GM08714 (cell line): Measurements from ENCODE around the gene DHRS1.

ENCODE experiments used
- H3K4me3 ChIP-seq: fragments of 200-500 bp; sonication (Bioruptor generic); 2 replicates; pipeline ENCODE4 v1.5.1; 2014; ENCODE audit warnings: mild to moderate bottlenecking, low read length, inconsistent platforms
- ZNF274 ChIP-seq: IDR thresholded peaks from 2 replicates; pipeline ENCODE4 v1.6.1; 2012; ENCODE audit warnings: mild to moderate bottlenecking, low read depth, low read length

DHRS1 gene

DNA sequence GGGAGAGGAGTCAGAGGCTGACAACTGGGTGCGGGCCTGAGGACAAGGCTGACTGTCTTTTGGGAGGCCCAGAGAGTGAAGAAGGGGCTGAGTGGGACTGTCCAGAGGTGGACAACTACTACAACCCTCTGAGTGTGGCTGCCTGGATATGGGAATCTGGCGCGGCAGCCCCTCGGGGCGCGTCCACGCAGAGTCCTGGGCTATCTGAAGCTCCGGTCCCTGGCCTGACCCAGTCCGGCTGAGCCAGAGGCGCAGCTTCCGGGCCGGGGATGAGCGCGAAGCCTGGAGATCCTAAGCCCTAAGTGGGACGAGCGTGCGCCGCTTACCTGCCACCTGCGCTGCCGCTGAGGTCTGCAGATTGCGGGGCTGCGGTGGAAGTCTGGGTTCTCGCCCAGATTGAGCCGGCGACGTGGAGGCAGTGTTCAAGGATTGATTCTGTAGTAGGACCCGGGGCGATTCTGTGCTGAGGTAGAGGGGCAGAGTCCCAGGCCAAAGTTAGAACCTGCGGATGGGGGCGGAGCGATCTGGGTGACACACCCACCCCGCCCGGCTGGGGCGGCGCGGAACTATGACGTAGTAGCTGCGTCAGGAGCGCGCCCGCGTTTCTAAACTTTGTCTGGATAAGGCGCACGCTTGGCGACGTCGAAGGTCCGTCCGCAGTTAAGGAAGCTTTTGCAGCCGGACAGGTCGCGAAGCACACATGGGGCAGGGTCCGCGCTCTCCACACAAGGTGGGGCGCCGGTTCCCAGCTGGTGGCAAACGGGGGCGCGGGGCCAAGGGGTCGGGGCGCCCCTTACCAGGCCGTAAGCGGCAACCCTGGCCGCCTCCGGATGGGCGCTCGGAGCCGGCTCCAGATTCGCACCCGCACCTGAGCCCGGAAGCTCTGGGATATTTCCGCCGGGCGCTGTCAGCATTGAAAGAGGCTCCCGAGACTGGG lies at the start of gene DHRS1, which contains the start of gene NOP9:
TSS of gene DHRS1 (minus strand) at position 526 of the 937 bp plus-strand sequence. CDS start 674 bp downstream, outside the sequence.
TSS of gene NOP9 (plus strand) at position 596 of the 937 bp plus-strand sequence. CDS start at position 701, 105 bp downstream.
- TF ChIP-seq ZNF274: no peak
- H3K4me3 ChIP-seq: peak within 1 kb of the TSS; percentile 96

DNA sequence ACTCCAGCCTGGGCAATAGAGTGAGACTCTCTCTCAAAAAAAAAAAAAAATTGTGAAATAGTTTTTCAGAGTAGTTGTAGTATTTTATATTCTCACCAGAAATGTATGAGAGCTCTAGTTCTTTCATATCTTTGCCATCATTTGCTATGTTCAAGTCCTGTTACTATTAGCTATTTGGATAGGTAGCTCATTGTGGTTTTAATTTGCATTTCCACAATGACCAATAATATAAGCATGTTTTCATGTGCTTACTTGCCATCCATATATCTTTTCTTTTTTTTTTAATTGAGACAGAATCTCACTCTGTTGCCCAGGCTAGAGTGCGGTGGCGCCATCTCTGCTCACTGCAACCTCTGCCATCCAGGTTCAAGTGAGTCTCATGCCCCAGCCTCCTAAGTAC lies 48.6 kb upstream of the DHRS1 start:
- TF ChIP-seq ZNF274: no peak
- no peak overlapping the region for H3K4me3 ChIP-seq

DNA sequence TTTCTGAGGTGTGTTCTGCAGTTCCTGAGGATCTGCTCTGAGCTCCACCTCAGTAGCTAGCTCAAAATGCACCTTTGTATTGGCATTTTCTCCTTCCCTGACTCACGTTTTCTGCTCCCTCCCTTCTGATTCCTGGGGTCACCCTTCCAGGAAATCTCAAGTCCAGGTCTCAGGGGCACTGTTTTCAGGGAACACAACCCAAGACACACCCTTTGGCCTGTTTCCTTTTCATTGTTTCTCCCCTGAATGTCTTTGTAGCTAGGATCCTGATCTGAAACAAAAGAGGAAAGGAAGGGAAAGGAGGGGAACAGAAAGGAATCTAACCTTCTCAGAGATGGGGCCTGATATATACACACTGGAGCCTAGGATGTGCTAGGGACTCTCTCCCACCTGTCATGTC lies 47.6 kb upstream of the DHRS1 start:
- H3K4me3 ChIP-seq: no peak overlapping the region
- TF ChIP-seq ZNF274: no peak

DNA sequence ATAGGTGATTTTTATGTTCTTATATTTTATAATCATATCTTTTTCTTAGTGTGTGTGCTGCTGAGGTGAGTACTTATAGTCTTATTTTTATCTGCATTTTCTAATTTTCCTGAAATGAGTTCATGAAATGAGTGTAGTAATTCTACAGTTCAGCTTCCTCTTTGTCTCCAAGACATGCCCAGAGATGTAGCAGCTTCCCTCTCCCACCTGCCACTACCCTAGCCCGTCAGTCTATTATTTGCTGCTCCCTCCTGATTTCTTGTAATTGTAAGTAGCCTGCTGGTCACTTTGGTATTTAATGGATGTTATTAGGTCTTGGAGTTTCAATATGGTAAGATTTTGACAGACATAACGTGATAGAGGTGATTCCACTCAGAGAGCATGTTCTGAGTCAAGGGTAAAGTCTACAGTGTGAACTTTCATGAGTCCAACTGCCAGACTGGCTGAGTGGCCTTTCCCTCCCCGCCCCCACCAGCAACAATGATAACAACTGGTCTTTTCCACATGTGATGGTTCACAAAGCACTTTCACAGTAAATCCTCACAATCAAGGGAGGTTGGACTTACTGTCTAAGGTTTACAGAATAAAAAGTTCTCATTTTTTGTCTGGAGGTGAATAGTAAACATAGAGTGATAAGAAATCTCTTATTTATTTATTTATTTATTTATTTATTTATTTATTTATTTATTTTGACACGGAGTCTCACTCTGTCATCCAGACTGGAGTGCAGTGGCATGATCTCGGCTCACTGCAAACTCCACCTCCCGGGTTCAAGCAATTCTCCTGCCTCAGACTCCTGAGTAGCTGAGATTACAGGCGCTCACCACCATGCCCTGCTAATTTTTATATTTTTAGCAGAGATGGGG lies 44.4 kb upstream of the DHRS1 start:
- no peak overlapping the region for H3K4me3 ChIP-seq
- TF ChIP-seq ZNF274: no peak

DNA sequence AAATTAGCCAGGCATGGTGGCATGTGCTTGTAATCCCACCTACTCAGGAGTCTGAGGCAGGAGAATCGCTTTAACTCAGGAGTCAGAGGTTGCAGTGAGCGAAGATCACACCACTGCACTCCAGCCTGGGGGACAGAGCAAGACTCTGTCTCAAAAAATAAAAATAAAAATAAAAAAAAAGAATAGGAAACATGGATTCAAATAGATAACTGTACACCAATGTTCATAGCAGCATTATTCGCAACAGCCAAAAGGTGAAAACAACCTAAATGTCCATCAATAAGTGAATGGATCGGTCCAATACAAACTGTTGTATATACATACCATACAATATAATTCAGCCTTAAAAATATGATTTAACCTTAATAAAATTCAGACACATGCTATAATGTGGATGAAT lies 43.3 kb upstream of the DHRS1 start:
- no peak for TF ChIP-seq ZNF274
- no peak overlapping the region for H3K4me3 ChIP-seq

DNA sequence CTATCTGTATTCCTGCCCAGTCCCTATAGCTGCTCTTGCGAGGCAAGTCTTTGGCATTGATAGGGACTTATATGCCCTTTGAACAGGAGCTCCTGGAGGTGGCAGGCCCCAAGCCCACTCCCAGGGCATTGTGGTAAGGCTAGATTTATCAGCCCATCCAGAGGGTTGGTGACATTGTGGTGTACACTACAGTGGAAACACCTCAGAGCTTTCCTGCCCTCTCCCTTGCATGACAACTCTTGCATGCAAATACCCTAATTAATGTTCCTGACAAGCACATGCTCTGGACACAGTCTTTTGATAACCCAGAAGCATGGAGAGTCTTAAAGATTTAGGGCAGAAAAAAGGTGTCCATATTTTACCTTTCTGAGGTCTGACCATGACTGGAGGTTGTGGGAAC lies 41.0 kb upstream of the DHRS1 start:
- TF ChIP-seq ZNF274: no peak
- no peak overlapping the region for H3K4me3 ChIP-seq

DNA sequence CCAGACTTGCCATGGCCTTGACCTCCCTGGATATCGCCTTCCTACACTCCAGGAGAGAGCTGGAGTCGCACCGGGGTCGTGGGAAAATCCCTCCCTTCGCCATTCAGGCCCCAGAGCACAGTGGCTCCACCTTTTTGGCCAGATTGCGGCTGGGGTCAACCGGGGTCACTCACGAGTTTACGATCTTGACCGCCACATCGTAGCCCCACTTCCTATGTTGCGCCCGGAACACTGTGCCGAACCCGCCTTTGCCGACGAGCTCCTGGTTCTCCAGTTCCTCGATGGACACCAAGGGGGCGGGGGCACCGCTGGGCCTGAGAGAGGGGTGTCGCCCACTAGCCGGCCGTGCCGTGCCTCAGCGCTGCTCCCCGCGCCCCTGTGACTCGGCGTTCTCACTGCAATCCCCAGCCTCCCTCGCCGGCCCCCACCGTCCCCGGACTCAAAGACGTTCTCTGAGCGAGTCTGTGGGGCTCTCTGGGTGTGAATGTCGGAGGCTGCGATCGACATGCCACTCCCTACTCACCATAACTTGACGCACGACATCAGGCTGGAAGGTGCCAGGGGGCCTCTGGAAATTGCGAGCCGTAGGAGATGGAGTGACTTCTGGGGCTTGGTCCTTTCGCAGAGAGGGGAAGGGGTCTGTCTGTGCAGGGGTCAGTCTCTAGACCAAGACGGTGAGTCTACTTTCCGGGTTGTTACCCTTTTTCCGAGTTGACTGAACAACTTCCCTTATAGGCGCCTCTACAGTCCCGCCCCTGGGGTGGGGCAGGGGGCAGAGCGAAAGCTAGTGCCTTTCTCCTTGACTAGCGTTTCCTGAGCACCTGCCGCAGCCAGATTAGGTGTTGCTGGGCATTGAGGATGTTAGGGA lies 39.9 kb upstream of the DHRS1 start, which contains the start of gene RIPK3:
TSS of gene RIPK3 (minus strand) at position 708 of the 868 bp plus-strand sequence. CDS start at position 543, 165 bp downstream.
- no peak for TF ChIP-seq ZNF274
- H3K4me3 ChIP-seq: peak within 1 kb of the TSS; percentile 75; the same call in 1 of the 2 replicates

DNA sequence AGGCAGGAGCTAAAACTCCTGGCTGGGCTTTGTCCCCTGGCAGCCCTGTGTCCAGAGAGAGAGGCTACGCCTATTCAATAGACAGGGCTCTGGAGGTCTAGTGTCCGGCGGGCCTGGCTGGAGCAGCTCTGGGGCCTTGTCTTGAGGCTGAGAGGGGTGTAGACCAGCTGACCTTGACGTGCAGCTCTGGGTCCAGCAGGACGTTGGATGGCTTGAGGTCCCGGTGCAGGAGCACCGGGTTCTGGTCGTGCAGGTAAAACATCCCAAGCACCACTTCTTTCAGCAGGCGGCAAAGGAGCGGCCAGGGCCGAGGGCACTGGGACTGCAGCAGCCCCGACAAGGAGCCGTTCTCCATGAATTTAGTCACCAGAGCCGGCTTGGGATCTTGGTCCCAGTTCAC lies 39.3 kb upstream of the DHRS1 start:
- H3K4me3 ChIP-seq: peak overlapping the region; percentile 75; the same call in 1 of the 2 replicates

DNA sequence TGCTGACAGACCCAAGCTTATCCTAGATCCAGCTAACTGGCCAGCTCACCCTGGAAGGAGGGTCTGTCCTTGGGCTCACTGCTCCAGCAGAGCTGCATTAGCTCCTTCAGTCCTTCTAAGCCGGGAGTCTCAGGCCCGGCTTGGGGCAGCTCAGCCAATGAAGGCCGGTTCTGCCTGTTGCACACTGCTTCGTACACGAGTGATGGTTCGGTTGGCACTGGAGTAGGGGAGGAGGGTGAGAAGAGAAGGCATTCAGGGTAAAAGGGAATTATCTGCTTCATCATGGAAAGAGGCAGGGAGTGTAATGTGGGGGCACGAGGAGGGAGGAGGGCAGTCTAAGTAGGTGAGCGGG lies 38.2 kb upstream of the DHRS1 start:
- H3K4me3 ChIP-seq: no peak overlapping the region
- TF ChIP-seq ZNF274: no peak

More for the DNA sequence above, 39.3 kb upstream of the DHRS1 start:
- no peak for TF ChIP-seq ZNF274

DNA sequence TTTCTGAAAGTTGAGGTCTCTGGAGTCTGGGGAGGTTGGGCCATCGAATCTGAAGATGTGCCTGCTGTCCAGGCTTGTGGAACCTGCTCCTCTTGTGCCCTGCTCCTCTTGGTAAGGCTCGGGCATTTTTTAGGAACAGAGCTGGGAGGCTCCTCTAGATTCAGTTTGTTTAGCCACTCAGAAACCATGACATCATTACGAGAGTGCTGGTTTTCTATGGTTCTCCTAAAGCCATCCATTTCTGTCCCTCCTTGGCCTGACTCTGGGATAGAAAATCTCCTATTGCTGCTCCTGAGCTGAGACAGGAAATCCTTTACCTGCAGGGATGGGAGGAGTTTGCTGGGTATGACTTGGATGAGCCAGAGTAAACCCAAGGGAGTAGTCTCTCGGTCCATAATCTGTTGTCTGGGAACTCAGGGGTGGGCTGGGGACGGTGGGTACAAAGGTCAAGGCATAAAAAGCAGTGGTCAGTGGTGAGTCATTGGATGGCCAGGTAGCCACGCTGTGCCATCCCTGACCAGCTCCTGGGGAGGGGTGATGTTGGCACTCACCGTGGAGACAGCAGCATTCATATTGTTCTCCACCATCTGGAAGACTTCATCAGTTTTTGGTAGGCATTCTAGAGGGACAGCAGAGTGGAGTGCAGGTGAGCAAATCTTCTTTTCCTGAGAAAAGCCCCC lies 37.7 kb upstream of the DHRS1 start:
- H3K4me3 ChIP-seq: no peak overlapping the region
- TF ChIP-seq ZNF274: no peak

DNA sequence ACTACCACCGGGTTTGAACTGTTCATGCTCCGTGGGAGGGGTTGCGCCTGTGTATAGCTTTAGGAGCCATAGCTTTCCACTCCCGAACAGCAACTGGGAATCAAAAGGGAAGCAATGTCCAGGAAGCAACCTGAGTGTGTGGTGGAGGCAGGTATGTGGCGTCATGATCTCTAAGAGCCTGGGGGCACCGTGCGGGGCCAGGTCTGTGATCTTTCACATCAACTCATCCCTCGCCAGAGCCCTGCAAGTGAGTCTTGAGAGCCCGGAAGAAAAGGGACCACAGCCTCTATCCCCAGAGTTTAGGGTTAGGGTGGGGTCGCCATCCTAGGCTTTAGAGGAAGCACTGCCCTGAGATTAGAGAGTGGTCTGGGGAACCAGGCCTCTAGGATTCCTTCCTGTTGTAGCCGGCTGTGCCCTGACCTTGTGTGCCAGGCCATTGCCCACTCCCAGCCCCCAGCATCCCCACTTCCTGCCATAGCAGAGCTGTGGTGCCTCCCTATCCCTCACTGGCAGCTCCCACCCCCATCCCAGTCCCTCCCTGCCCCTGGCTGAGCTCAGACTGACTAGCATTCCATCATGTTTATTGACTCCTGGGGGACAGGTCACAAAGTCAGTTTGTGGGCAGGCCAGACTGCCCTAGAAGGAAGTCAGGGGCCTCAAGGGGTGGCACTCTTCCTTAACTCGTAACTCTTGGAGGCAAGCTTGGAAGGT lies 36.0 kb upstream of the DHRS1 start:
- H3K4me3 ChIP-seq: no peak overlapping the region
- TF ChIP-seq ZNF274: no peak
